Liver (tissue), 9 donors: Measurements from ENCODE around the gene HSD17B13. TPM values are rescaled to one million over a fixed set of nuclear protein-coding genes. Genes with fewer than 3 reads are reported as not detected.

Experiments used
- DNase-seq: peaks from one replicate; pipeline ENCODE4 v3.0.0-alpha.2; 2017; ENCODE audit warnings: low spot score
- H3K27ac ChIP-seq, 2 donors: one replicate each; pipeline ENCODE4 v1.7.0; 2013; ENCODE audit warnings: inconsistent platforms in 2 of 2, low read length in 2 of 2, control low read depth in 1 of 2, low read depth in 1 of 2, mild to moderate bottlenecking in 1 of 2
- H3K27me3 ChIP-seq, 4 donors: one replicate each; pipeline versions ENCODE4 v1.6.1 to v1.7.0; 2013; ENCODE audit warnings: low read length in 3 of 4, inconsistent platforms in 1 of 4, mild to moderate bottlenecking in 1 of 4, moderate library complexity in 1 of 4; ENCODE audit not compliant: control insufficient read depth in 4 of 4, insufficient read depth in 4 of 4
- H3K36me3 ChIP-seq, 4 donors: one replicate each; pipeline versions ENCODE4 v1.6.1 to v1.7.0; 2013; ENCODE audit warnings: low read length in 3 of 4, mild to moderate bottlenecking in 3 of 4, low read depth in 1 of 4, moderate library complexity in 1 of 4; ENCODE audit not compliant: control insufficient read depth in 4 of 4, insufficient read depth in 3 of 4
- H3K4me1 ChIP-seq, 4 donors: one replicate each; pipeline versions ENCODE4 v1.6.1 to v1.7.0; 2013; ENCODE audit warnings: low read length in 3 of 4, mild to moderate bottlenecking in 3 of 4, moderate library complexity in 1 of 4; ENCODE audit not compliant: control insufficient read depth in 4 of 4, insufficient read depth in 4 of 4
- H3K4me3 ChIP-seq, 3 donors: one replicate each; pipeline versions ENCODE4 v1.6.1 to v1.7.0; 2013; ENCODE audit warnings: low read length in 3 of 3, control low read depth in 1 of 3, low read depth in 1 of 3, mild to moderate bottlenecking in 1 of 3
- H3K9ac ChIP-seq, 2 donors: one replicate each; pipeline ENCODE4 v1.7.0; 2013; ENCODE audit warnings: low read length in 2 of 2, mild to moderate bottlenecking in 2 of 2, moderate library complexity in 2 of 2, control low read depth in 1 of 2, low read depth in 1 of 2
- H3K9me3 ChIP-seq, 4 donors: one replicate each; pipeline versions ENCODE4 v1.6.1 to v1.7.0; 2013; ENCODE audit warnings: low read length in 3 of 4; ENCODE audit not compliant: control insufficient read depth in 4 of 4
- ATF3 ChIP-seq: IDR thresholded peaks from 2 replicates; pipeline ENCODE4 v1.6.1; 2016; ENCODE audit warnings: antibody characterized with exemption
- CTCF ChIP-seq: fragments of 150-350 bp; IDR thresholded peaks from 2 replicates; pipeline ENCODE4 v1.5.1; 2017; ENCODE audit warnings: improper control_type of control experiment, low read depth, low read length; ENCODE audit not compliant: missing input control
- EGR1 ChIP-seq, 2 donors: IDR thresholded peaks; 2 replicates each; pipeline ENCODE4 v1.6.1; 2016 to 2018; ENCODE audit warnings: antibody characterized with exemption in 2 of 2, low read depth in 2 of 2
- FOXA1 ChIP-seq: IDR thresholded peaks from 2 replicates; pipeline ENCODE4 v1.6.1; 2016; ENCODE audit warnings: antibody characterized with exemption
- FOXA2 ChIP-seq: IDR thresholded peaks from 2 replicates; pipeline ENCODE4 v1.6.1; 2016; ENCODE audit warnings: antibody characterized with exemption
- GABPA ChIP-seq, 2 donors: IDR thresholded peaks in 1 of 2; conservative IDR thresholded peaks in 1 of 2; 2 replicates each; pipeline ENCODE4 v1.6.1; 2016; ENCODE audit warnings: antibody characterized with exemption in 2 of 2, mild to moderate bottlenecking in 1 of 2, moderate library complexity in 1 of 2
- HNF4A ChIP-seq, 2 donors: conservative IDR thresholded peaks; 2 replicates each; pipeline ENCODE4 v1.6.1; 2016; ENCODE audit warnings: antibody characterized with exemption in 2 of 2, mild to moderate bottlenecking in 2 of 2
- HNF4G ChIP-seq: IDR thresholded peaks from 2 replicates; pipeline ENCODE4 v1.6.1; 2016; ENCODE audit warnings: antibody characterized with exemption
- JUND ChIP-seq, 2 donors: IDR thresholded peaks; 2 replicates each; pipeline ENCODE4 v1.6.1; 2016; ENCODE audit warnings: antibody characterized with exemption in 2 of 2
- MAX ChIP-seq: IDR thresholded peaks from 2 replicates; pipeline ENCODE4 v1.6.1; 2016; ENCODE audit warnings: antibody characterized with exemption
- NR2F2 ChIP-seq: IDR thresholded peaks from 2 replicates; pipeline ENCODE4 v1.6.1; 2016; ENCODE audit warnings: antibody characterized with exemption
- RAD21 ChIP-seq, 2 donors: IDR thresholded peaks; 2 replicates each; pipeline ENCODE4 v1.6.1; 2016; ENCODE audit warnings: antibody characterized with exemption in 2 of 2, mild to moderate bottlenecking in 2 of 2
- REST ChIP-seq: IDR thresholded peaks from 2 replicates; pipeline ENCODE4 v1.6.1; 2016; ENCODE audit warnings: antibody characterized with exemption, mild to moderate bottlenecking
- RXRA ChIP-seq, 2 donors: IDR thresholded peaks; 2 replicates each; pipeline ENCODE4 v1.6.1; 2017 to 2018; ENCODE audit warnings: antibody characterized with exemption in 2 of 2, mild to moderate bottlenecking in 1 of 2
- SP1 ChIP-seq: IDR thresholded peaks from 2 replicates; pipeline ENCODE4 v1.6.1; 2018; ENCODE audit warnings: antibody characterized with exemption, mild to moderate bottlenecking
- TAF1 ChIP-seq: conservative IDR thresholded peaks from 2 replicates; pipeline ENCODE4 v1.6.1; 2016; ENCODE audit warnings: antibody characterized with exemption, mild to moderate bottlenecking
- YY1 ChIP-seq: IDR thresholded peaks from 2 replicates; pipeline ENCODE4 v1.6.1; 2016; ENCODE audit warnings: antibody characterized with exemption, mild to moderate bottlenecking
- WGBS: extraction: QIAGEN DNeasy Blood & Tissue Kit; methylation state at CpG from one replicate; pipeline ENCODE4 v1.1.7; 2013; 5-methylcytosine and 5-hydroxymethylcytosine counted together
- polyA plus RNA-seq, 2 donors: library from polyadenylated mRNA; stranded (reverse) in 1 of 2; unstranded in 1 of 2; fragments of 200-250 nt in 1 of 2; fragments of >200 nt in 1 of 2; fragmentation: Nextera tagmentation in 1 of 2; extraction: Ambion mirVana in 1 of 2; gene quantifications; one replicate each; pipeline versions ENCODE4 v1.2.1 to v1.2.3, GENCODE V29; 2013 to 2015
- total RNA-seq, 2 donors: library from RNA; depleted of rRNA; stranded (reverse); fragments of >200 nt; gene quantifications; one replicate each; pipeline ENCODE4 v1.2.3, GENCODE V29; 2014
- TF ChIP-seq, protein P1 (sequence below): IDR thresholded peaks from 2 replicates; pipeline ENCODE4 v1.6.1; 2016; ENCODE audit warnings: antibody characterized with exemption
- donor health status: healthy.
- donor health status: healthy.
- donor health status: healthy.
- donor health status: healthy.
- donor health status: healthy.

Gene HSD17B13
- total and polyA plus RNA-seq, 4 donors: 0.09 to 61.7 (median 22.8) TPM

- no peak overlapping the region for H3K4me3 ChIP-seq
- peaks cover 15 to 51% (median 29%) of the 10 kb centered on the region in 4 donors for H3K36me3 ChIP-seq
- no peak for DNase-seq
- WGBS: 47% methylated on average over 1 of the region's 1 CpG
- no peak overlapping the region for H3K27ac ChIP-seq
- H3K9ac ChIP-seq: no peak overlapping the region
- TF ChIP-seq RXRA (IDR thresholded peaks at IDR 0.05) (no peak), CTCF (no peak), GABPA (IDR thresholded peaks at IDR 0.05 in 1 of 2, conservative IDR thresholded peaks at IDR 0.05 in 1 of 2) (no peak)
- peaks cover 3 to 7% (median 3%) of the 10 kb centered on the region in 4 donors for H3K4me1 ChIP-seq
- H3K27me3 ChIP-seq: no peaks in the 10 kb centered on the region
- H3K9me3 ChIP-seq: no peaks in the 10 kb centered on the region
These were observed 42.7 kb upstream of the HSD17B13 start for GRCh38 chr4:87365348-87365747.

DNA sequence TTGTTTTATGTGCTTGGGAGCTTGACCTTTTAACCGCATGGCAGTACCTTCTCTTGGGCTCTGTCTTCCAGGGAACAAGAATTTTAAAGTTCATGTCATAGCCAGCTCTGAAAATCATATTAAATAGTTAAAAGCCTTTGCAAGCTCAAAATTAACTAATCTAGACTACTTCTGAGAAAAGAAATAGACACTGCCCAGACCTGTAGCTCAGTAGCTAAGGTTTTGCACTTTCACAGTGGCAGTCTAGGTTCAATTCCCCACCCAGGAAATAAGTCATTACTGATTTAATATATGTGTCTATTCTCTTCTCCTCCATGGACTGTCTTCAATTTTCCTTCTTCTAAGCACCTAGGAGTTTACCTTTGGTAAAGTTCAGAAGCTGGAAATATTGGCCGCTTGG lies 40.9 kb upstream of the HSD17B13 start:
- no peak for TF ChIP-seq YY1
- no peak for TF ChIP-seq CTCF
- no peak for TF ChIP-seq NR2F2
- TF ChIP-seq SP1: no peak

DNA sequence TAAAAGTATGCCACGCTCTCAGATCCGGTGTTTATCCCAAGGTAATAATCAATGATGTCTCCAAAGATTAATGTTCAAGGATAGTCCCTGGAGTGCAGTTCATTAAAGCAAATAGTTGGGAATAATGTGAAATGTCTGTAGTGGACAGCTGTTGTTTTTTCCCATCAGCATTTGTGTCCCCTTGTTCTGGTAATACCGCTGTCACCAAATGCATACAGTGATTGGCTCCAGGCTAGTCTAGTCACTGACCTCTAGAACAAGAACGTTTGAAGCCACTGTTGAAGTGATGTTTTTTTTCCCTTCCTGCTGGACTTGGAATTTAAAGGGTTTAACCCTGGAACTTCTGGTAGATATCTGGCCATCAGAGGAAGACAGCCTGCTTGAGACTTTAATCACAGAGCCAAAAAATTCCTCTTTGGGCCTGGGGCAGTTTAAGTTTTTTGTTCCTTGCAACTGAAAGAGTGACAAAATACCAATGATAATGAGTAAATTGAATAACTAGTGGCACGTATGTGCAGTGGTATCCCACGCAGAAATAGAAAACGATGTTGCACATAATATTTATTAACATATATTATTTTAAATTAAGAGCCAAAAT lies 37.8 kb upstream of the HSD17B13 start:
- H3K36me3 ChIP-seq: peaks cover 7 to 36% (median 21%) of the 10 kb centered on the region in 4 donors
- no peak for DNase-seq
- H3K4me1 ChIP-seq: peaks cover 3 to 18% (median 6%) of the 10 kb centered on the region in 4 donors
- no peaks in the 10 kb centered on the region for H3K9me3 ChIP-seq
- H3K27me3 ChIP-seq: no peaks in the 10 kb centered on the region
- 54% methylated on average over 7 of the region's 7 CpGs for WGBS
- H3K27ac ChIP-seq: peak overlapping the region; percentile 55 to 63
- TF ChIP-seq HNF4A (conservative IDR thresholded peaks at IDR 0.05) (peak; percentile 59 to 72), ATF3 (no peak), RXRA (IDR thresholded peaks at IDR 0.05) (peak; percentile 73 to 81), GABPA (IDR thresholded peaks at IDR 0.05 in 1 of 2, conservative IDR thresholded peaks at IDR 0.05 in 1 of 2) (peak in 1 of 2 donors; percentile 12), FOXA2 (peak; percentile 23), JUND (IDR thresholded peaks at IDR 0.05) (peak in 1 of 2 donors; percentile 64), EGR1 (IDR thresholded peaks at IDR 0.05; ENCODE audit: low read depth in 2 of 2) (no peak), MAX (no peak), TAF1 (no peak), SP1 (peak; percentile 28), REST (no peak), NR2F2 (no peak), FOXA1 (no peak), HNF4G (no peak), RAD21 (IDR thresholded peaks at IDR 0.05) (peak; percentile 20 to 21)
- TF ChIP-seq, protein P1, sequence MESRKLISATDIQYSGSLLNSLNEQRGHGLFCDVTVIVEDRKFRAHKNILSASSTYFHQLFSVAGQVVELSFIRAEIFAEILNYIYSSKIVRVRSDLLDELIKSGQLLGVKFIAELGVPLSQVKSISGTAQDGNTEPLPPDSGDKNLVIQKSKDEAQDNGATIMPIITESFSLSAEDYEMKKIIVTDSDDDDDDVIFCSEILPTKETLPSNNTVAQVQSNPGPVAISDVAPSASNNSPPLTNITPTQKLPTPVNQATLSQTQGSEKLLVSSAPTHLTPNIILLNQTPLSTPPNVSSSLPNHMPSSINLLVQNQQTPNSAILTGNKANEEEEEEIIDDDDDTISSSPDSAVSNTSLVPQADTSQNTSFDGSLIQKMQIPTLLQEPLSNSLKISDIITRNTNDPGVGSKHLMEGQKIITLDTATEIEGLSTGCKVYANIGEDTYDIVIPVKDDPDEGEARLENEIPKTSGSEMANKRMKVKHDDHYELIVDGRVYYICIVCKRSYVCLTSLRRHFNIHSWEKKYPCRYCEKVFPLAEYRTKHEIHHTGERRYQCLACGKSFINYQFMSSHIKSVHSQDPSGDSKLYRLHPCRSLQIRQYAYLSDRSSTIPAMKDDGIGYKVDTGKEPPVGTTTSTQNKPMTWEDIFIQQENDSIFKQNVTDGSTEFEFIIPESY: no peak
- H3K4me3 ChIP-seq: no peak overlapping the region
- no peak overlapping the region for H3K9ac ChIP-seq

More for the DNA sequence above, 40.9 kb upstream of the HSD17B13 start:
- Histone ChIP-seq H3K9me3 (no peaks in the 10 kb centered on the region), H3K4me3 (no peak overlapping the region), H3K36me3 (peaks cover 12 to 46% (median 28%) of the 10 kb centered on the region in 4 donors), H3K27ac (no peak overlapping the region), H3K27me3 (no peaks in the 10 kb centered on the region), H3K9ac (no peak overlapping the region), H3K4me1 (peaks cover 3 to 11% (median 4%) of the 10 kb centered on the region in 4 donors)
- no peak for DNase-seq
- WGBS: 96% methylated on average over 2 of the region's 2 CpGs
